GM10266 (cell line): Measurements from ENCODE around the gene LRRC1.

Source experiments
- DNase-seq: peaks from one replicate; pipeline ENCODE4 v3.0.0; 2012; ENCODE audit errors: extremely low spot score
- TF ChIP-seq, protein P1 (sequence below): IDR thresholded peaks from 2 replicates; pipeline ENCODE4 v1.5.1; 2012; ENCODE audit warnings: mild to moderate bottlenecking, low read depth; ENCODE audit not compliant: control insufficient read depth, insufficient read depth; ENCODE audit errors: missing control alignments

LRRC1 gene

DNA sequence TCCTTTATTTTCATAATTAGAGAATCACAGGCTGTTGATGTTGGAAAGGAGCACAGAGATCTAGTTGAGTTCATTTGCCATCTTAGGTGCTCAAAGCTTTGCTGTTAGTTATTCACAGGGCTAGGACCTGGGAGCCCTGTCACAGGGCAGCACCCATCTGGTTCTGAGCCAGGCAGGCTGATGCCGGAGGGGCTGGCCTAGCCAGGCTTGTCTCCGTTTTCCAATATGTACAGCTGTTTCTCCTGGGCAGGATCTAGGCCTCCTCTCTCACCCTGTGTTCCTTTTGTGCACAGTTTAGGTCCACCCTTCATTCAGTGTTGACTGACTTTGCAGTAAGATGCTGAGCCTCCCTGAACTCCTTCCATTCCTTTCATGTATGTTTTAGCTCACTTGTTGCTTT lies 33.4 kb downstream of the LRRC1 start:
- DNase-seq: no peak
- TF ChIP-seq, protein P1, sequence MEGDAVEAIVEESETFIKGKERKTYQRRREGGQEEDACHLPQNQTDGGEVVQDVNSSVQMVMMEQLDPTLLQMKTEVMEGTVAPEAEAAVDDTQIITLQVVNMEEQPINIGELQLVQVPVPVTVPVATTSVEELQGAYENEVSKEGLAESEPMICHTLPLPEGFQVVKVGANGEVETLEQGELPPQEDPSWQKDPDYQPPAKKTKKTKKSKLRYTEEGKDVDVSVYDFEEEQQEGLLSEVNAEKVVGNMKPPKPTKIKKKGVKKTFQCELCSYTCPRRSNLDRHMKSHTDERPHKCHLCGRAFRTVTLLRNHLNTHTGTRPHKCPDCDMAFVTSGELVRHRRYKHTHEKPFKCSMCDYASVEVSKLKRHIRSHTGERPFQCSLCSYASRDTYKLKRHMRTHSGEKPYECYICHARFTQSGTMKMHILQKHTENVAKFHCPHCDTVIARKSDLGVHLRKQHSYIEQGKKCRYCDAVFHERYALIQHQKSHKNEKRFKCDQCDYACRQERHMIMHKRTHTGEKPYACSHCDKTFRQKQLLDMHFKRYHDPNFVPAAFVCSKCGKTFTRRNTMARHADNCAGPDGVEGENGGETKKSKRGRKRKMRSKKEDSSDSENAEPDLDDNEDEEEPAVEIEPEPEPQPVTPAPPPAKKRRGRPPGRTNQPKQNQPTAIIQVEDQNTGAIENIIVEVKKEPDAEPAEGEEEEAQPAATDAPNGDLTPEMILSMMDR: no peak

DNA sequence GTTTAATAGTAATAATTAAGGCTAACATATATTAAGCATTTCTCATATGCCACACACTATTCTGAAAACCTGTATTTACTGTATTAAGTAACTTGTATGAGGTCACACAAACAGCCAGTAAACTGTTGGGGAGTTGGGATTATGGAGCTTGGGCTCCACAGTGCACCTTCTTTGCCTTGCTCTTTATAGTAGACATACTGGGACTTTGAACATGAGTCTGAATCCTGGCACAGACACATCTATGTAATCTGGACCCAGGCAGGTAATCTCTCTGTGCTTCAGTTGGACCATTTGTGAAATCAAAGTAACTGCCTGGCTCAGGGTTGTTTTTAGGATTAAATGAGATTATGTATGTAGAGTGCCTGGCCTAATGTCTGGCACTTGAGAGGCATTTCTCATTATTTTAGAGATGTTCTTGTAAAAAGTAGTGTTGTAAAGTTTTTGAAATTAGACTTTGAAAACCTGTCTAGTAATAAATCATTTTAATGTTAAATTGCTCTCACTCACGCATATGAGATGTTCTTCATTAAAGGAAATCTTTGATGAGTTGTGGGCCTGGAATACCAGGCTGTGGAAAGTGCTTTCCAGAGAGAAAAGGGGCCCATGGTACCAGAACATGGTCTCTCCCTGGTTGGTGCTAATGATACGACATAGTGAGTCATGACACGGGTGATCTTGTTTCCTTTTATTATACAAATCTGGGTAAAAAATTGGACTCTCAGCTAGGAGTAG lies 34.3 kb downstream of the LRRC1 start:
- no peak for DNase-seq
- TF ChIP-seq, protein P1: no peak

DNA sequence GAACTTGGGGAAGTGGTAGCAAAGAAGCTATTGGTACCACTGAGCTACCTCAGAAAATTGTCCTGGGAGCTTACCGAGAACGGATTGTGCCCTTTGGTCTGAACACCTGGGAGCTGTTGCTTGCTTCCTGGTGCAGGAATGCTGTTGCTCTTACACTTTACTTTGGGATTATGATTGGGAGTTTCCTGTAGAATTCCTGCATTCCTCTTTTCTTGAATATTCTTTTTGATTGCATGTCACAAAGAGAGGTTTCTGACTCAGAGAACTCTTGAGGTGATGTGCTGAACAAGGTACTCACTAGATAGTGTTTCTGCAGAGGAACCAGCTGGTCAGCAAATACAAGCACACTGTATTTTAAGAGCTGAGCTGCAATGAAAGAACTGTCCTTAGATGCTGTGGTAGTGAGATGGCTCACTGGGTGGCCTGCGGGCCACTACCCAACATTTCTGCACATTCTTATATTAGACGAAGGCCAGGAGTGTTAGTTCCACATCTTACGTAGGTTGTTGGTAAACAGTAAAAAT lies 35.0 kb downstream of the LRRC1 start:
- TF ChIP-seq, protein P1: no peak
- no peak for DNase-seq

DNA sequence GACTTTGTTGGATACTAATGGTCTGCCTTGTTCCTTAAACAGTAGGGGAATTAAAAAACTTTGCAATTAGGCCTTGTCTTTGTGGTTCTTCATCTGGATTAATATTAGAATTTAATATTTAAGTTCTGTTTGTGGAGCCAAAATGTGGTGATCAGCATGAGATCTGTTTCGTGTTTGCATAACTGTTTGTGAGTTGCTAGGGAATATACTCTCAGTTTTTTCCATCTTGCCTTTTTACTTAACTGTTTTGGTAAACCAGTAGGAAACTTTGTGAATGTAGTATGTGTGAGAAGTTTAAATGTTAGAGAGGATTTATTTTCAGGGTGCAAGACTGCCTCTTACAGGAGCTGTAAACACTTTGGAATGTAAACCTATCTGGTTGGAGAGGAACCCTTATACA lies 35.6 kb downstream of the LRRC1 start:
- TF ChIP-seq, protein P1: no peak
- DNase-seq: no peak

DNA sequence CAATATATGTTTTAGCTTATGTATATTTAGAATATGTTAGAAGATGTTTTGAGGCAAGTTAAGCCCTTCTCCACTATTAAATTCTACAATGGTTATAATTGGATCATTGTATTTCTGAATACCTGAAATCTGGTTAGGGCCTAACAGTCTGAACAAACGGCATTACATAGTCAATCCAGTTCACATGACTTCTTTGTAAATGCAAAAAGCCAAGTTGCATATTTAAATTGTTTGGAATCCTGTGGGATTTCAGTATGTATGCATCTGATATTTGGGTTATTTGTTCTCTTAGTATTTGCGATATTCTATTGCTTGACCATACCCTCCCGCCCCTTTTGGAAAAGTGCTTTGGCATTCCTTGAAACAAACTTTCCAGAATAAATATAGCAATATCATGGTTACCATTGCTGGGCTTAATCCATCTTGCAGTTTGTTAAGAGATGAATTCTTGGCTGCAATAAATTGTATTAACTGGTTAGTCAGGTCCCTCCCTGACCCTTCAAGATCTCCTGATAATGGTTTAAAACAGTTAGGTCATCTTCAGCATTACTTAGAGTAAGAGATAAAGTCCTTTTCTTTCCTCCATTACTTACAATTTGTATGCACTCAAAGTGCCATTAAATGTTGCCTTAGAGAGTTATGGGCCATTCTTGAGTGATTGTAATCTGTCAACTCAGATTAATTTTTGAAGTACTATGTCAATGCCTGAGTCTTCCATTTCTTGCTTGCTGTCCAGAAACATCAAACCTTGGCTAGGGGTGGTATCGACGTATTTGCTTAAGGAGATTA lies 36.5 kb downstream of the LRRC1 start:
- no peak for DNase-seq
- TF ChIP-seq, protein P1: no peak

DNA sequence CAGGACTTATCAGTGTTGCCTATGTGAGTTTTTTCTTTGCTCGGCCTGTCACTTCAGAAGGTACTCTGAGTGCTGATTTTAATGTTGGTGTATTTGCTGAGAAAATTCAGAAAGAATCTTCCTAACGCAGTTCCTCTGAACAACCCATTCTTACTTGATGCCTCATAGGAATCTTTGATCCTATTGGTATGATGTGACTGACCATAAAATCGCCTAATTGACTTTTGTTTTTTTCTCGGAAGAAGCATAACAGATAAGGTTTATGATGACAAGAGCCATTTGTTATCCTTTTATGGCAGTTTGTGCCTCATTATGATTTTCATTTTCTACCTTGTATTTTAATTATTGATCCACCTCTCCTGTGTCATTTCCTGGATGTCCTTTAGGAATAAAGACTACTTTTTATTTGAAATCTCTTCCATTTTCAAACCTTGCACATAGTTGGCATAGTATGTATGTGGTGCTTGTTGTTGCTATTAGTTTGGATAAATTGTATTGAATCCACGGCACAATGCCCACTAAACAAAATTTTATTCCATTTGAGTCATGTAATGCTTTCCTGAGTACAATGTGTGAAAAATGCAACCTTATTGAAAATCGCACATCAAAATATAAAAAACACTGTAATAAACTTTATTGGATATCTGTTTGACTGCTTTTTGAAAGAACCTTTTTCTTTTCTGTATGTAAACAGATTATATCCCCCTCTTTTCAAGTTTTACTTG lies 37.3 kb downstream of the LRRC1 start:
- TF ChIP-seq, protein P1: no peak
- DNase-seq: no peak
